Stimulated activated effector memory CD8-positive, alpha-beta T cell treated with anti-CD3 and anti-CD28 coated beads, Interleukin-12 subunit alpha, Interleukin-12 subunit beta, amount 100 ng/mL, for 72 hours (primary cell): ENCODE results near the gene SRGAP2C.
"Not testable (repeated sequence)": the region's sequence is repeated elsewhere in the genome, so short reads cannot be mapped to it uniquely, and the experiment has no call there.

Experiments
- ATAC-seq: fragments of 150-1000 bp; cut with Tn5 transposase; 2 replicates; pipeline ENCODE4 v1.10.0; 2021
- DNase-seq, 2 donors: peaks; one replicate each; pipeline ENCODE4 v3.0.0; 2021 to 2022; ENCODE audit warnings: low spot score in 2 of 2
- H3K27ac Mint-ChIP-seq: one replicate; pipeline ENCODE4 v1.8.0; 2022; ENCODE audit warnings: mild to moderate bottlenecking, mixed read lengths
- H3K36me3 Mint-ChIP-seq: one replicate; pipeline ENCODE4 v1.8.0; 2022; ENCODE audit warnings: mild to moderate bottlenecking, mixed read lengths
- H3K4me1 Mint-ChIP-seq: one replicate; pipeline ENCODE4 v1.8.0; 2022; ENCODE audit warnings: mixed read lengths
- H3K4me3 Mint-ChIP-seq: one replicate; pipeline ENCODE4 v1.8.0; 2022; ENCODE audit warnings: mild to moderate bottlenecking, mixed read lengths
- H3K9me3 Mint-ChIP-seq: one replicate; pipeline ENCODE4 v1.8.0; 2022; ENCODE audit warnings: mixed read lengths

SRGAP2C gene

GRCh38 chr1:121413821-121414220, 229.0 kb downstream of the SRGAP2C start:
- no peak overlapping the region for H3K4me3 Mint-ChIP-seq
- DNase-seq = no peak
- no peak overlapping the region for H3K27ac Mint-ChIP-seq
- no peaks in the 10 kb centered on the region for H3K4me1 Mint-ChIP-seq
- no peaks in the 10 kb centered on the region for H3K36me3 Mint-ChIP-seq
- ATAC-seq = no peak
- no peaks in the 10 kb centered on the region for H3K9me3 Mint-ChIP-seq

- no peaks in the 10 kb centered on the region for H3K4me1 Mint-ChIP-seq
- no peak for ATAC-seq
- H3K27ac Mint-ChIP-seq = no peak overlapping the region
- H3K9me3 Mint-ChIP-seq = no peaks in the 10 kb centered on the region
- no peak overlapping the region for H3K4me3 Mint-ChIP-seq
- DNase-seq = no peak
- H3K36me3 Mint-ChIP-seq = no peaks in the 10 kb centered on the region
These were observed 230.1 kb downstream of the SRGAP2C start for GRCh38 chr1:121414905-121415304.

- no peak overlapping the region for H3K27ac Mint-ChIP-seq
- H3K4me1 Mint-ChIP-seq = no peaks in the 10 kb centered on the region
- no peak overlapping the region for H3K4me3 Mint-ChIP-seq
- no peaks in the 10 kb centered on the region for H3K9me3 Mint-ChIP-seq
- ATAC-seq (no peak), DNase-seq (no peak)
- H3K36me3 Mint-ChIP-seq = no peaks in the 10 kb centered on the region
These were observed 232.6 kb downstream of the SRGAP2C start for GRCh38 chr1:121417325-121417923.

- Mint-ChIP-seq H3K4me3 (no peak overlapping the region), H3K36me3 (no peaks in the 10 kb centered on the region), H3K4me1 (no peaks in the 10 kb centered on the region), H3K27ac (no peak overlapping the region), H3K9me3 (no peaks in the 10 kb centered on the region)
- DNase-seq = no peak
- no peak for ATAC-seq
These were observed 233.7 kb downstream of the SRGAP2C start for GRCh38 chr1:121418369-121419049.

GRCh38 chr1:121419050-121419615, 234.4 kb downstream of the SRGAP2C start:
- H3K9me3 Mint-ChIP-seq, H3K4me3 Mint-ChIP-seq, DNase-seq, ATAC-seq, H3K27ac Mint-ChIP-seq, H3K36me3 Mint-ChIP-seq, H3K4me1 Mint-ChIP-seq: not testable (repeated sequence)

GRCh38 chr1:121421490-121421889, 236.7 kb downstream of the SRGAP2C start:
- not testable (repeated sequence) for H3K27ac Mint-ChIP-seq, H3K4me1 Mint-ChIP-seq

GRCh38 chr1:121423956-121424355, 239.2 kb downstream of the SRGAP2C start:
- ATAC-seq, H3K27ac Mint-ChIP-seq, H3K9me3 Mint-ChIP-seq, H3K4me1 Mint-ChIP-seq, H3K4me3 Mint-ChIP-seq, H3K36me3 Mint-ChIP-seq, DNase-seq: not testable (repeated sequence)

More at GRCh38 chr1:121421490-121421889, 236.7 kb downstream of the SRGAP2C start:
- DNase-seq, H3K4me3 Mint-ChIP-seq, H3K9me3 Mint-ChIP-seq, H3K36me3 Mint-ChIP-seq, ATAC-seq: not testable (repeated sequence)

GRCh38 chr1:121433517-121433916, 248.7 kb downstream of the SRGAP2C start:
- DNase-seq, ATAC-seq, H3K9me3 Mint-ChIP-seq, H3K4me3 Mint-ChIP-seq, H3K27ac Mint-ChIP-seq, H3K36me3 Mint-ChIP-seq, H3K4me1 Mint-ChIP-seq: not testable (repeated sequence)

GRCh38 chr1:121438862-121439261, 254.1 kb downstream of the SRGAP2C start:
- not testable (repeated sequence) for ATAC-seq, H3K27ac Mint-ChIP-seq, H3K4me3 Mint-ChIP-seq, H3K4me1 Mint-ChIP-seq, H3K36me3 Mint-ChIP-seq, H3K9me3 Mint-ChIP-seq, DNase-seq

- Mint-ChIP-seq H3K4me1 (peaks cover 11% of the 10 kb centered on the region), H3K4me3 (no peak overlapping the region), H3K27ac (no peak overlapping the region), H3K36me3 (no peaks in the 10 kb centered on the region), H3K9me3 (peaks cover 9% of the 10 kb centered on the region)
- ATAC-seq (no peak), DNase-seq (no peak)
These were observed 256.2 kb downstream of the SRGAP2C start for GRCh38 chr1:121440993-121441392.
